SU-DHL-6 (cell line): ENCODE measurements around the gene PCAT6.

ENCODE experiments used
- EZH2phosphoT487 ChIP-seq: fragments of 200-600 bp; sonication (generic), shearing (Covaris generic); conservative IDR thresholded peaks from 2 replicates; pipeline ENCODE4 v1.6.1; 2018; ENCODE audit warnings: mild to moderate bottlenecking, antibody characterized with exemption, low read length, moderate library complexity, mixed read lengths
- TF ChIP-seq, protein P1 (sequence below): fragments of 200-600 bp; sonication (generic); IDR thresholded peaks from one replicate; pipeline ENCODE4 v1.5.1; 2017; ENCODE audit warnings: antibody characterized with exemption, mild to moderate bottlenecking, low read length, moderate library complexity; ENCODE audit not compliant: insufficient read depth, poor library complexity, severe bottlenecking

DNA sequence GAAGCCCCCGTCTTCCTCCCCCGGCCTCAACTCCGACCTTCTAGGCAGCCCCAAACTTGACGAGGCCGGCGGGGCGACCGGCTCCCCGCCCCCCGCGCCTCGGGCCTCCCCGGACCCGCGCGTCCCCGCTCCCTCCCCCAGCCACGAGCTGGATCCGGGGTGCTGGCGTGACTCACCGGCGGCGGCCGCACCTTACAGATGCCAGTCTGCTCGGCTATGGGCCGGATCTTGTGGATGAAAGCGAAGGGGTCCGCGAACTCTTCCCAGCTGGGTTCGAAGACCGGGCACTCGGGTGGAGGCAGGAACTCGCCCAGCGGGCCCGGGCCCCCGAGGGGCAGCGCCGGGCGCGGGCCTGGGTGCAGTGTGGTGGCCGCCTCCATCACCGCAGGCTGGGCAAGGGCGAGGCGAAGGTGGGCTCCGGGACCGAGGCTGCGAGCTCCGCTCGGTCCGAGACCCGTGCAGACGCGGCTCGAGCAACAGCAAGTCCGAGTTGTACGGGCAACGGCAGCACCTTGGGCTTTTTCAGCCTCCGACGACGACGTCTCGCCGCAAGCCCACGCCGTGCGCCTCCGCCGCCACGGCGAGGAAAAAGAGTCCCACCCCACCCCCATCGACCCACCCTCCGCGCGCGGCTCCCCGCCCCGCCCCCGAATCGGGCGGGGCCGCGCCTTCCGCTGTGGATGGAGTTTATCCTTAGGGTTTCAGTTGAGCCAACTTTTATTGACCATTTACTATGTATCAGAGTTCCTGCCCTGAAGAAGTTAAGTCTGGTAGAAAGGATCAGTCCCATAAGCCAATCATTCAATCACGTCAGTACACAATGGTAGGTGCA, 2.6 kb upstream of the PCAT6 start, which contains the start of gene KDM5B:
- TF ChIP-seq, protein P1, sequence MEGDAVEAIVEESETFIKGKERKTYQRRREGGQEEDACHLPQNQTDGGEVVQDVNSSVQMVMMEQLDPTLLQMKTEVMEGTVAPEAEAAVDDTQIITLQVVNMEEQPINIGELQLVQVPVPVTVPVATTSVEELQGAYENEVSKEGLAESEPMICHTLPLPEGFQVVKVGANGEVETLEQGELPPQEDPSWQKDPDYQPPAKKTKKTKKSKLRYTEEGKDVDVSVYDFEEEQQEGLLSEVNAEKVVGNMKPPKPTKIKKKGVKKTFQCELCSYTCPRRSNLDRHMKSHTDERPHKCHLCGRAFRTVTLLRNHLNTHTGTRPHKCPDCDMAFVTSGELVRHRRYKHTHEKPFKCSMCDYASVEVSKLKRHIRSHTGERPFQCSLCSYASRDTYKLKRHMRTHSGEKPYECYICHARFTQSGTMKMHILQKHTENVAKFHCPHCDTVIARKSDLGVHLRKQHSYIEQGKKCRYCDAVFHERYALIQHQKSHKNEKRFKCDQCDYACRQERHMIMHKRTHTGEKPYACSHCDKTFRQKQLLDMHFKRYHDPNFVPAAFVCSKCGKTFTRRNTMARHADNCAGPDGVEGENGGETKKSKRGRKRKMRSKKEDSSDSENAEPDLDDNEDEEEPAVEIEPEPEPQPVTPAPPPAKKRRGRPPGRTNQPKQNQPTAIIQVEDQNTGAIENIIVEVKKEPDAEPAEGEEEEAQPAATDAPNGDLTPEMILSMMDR: no peak
- TF ChIP-seq EZH2phosphoT487: no peak
